ELR (cell line): ENCODE results near the gene GPRIN3.
"Not testable (repeated sequence)": the region's sequence is repeated elsewhere in the genome, so short reads cannot be mapped to it uniquely, and the experiment has no call there.

Experiments used
- DNase-seq: peaks from one replicate; pipeline ENCODE4 v3.0.0-alpha.2; 2015; ENCODE audit warnings: low read depth

GPRIN3 gene

GRCh38 chr4:89312066-89312465, 4.5 kb upstream of the GPRIN3 start:
- DNase-seq: no peak

DNA sequence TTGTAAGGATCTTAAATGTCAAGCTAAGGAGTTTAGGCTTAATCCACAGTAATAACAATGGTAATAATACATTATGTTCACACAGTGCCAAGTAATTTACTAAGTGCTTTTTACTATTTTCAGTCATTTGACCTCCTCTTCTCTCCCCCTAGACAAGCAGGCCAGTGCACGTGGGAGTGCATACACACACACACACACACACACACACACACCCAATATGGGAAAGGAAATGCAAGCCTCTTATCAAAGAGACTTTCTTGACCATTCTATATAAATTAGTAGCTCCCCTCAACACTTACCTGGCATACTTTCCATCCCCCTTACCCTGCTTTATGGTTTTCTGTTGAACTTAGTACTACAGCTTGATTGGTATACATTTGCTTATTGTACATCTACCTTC, 3.8 kb upstream of the GPRIN3 start:
- DNase-seq: no peak

GRCh38 chr4:89309154-89309553, 1.6 kb upstream of the GPRIN3 start:
- DNase-seq: not testable (repeated sequence)

- no peak for DNase-seq
These were observed 531 bp upstream of the GPRIN3 start for GRCh38 chr4:89308161-89308500.

- DNase-seq: no peak
These were observed 488 bp downstream of the GPRIN3 start for GRCh38 chr4:89307178-89307445.

- no peak for DNase-seq
These were observed 968 bp downstream of the GPRIN3 start for GRCh38 chr4:89306486-89307177.

DNA sequence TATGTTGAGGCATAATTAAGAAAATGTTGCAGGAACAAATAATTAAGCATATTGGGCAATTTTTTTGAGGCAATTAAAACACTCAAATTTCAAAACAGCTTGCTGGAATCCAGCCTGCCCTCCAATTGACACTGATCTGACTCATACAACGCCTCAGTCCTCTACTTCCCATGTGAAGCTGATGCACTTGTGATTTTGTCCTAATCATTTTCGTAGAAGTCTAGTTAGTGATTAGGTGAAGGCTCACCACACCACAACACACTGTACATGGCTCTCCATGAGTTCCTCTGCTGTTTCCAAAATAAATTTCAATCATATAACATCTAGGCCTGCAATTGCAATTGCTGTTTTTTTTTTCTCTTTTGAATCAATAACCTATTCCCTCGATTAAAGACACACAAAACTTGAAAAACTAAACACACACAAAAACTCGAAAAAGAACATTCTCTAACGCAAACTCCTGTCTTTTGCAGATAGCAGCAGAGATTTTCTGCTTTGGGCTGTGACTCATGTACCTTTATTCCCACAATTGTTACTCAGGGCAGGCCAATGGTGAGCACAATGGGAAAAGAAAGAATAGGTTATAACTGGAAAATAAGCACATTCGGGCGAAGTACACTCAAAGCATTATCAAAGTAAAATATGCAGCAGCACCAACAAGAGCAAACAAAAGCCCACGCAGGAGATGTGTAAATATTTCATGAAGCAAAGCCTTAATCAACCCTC, 1.7 kb downstream of the GPRIN3 start:
- DNase-seq: no peak

- DNase-seq: no peak
These were observed 2.6 kb downstream of the GPRIN3 start for GRCh38 chr4:89305028-89305427.

DNA sequence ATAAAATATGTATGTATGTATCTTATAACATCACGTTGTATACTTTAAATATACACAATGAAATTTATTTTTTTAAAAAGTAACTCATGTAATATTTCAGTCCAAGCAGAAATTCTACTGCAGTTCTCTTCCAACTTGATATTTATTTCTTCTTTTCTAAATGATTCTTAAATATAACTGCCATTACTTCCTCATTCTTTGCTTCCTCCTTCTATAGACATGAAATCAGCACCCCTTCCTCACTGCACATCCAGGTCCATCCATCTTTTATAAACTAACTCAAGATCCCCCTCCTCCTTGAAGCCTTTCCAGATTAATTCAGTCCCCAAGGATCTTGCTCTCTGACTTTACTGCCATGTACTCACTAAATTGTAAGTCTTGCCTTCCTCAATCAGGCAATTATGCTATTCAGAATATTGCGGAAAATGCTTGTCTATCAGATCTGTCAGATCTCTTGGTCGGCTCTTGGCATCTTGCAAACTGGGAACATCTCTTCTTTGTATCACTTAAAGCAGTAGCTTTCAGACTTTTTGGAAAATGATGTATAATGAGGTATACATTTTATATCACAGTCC, 3.7 kb downstream of the GPRIN3 start:
- DNase-seq: no peak

GRCh38 chr4:89303177-89303576, 4.4 kb downstream of the GPRIN3 start:
- no peak for DNase-seq

- DNase-seq: no peak
These were observed 5.7 kb downstream of the GPRIN3 start for GRCh38 chr4:89301902-89302301.

DNA sequence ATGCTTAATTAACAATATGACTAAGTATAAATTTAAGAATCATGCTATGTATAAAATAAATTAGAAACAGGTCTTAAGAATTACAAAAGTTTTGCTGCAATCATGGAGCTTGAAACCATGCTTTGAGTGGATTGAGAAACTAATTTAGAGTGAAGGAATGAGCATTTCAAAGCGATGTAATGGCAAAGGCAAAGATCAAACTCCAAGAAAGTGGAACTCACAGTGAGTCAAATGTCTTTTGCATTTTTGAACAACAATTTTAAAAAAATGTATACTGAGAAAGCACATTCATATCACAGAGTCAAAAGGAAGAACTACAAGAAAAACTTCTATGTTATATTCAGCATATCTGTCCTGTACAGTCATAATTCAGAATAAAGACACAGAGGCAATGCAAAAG, 6.6 kb downstream of the GPRIN3 start:
- no peak for DNase-seq

GRCh38 chr4:89300499-89300898, 7.1 kb downstream of the GPRIN3 start:
- no peak for DNase-seq

GRCh38 chr4:89300060-89300459, 7.5 kb downstream of the GPRIN3 start:
- DNase-seq: no peak

DNA sequence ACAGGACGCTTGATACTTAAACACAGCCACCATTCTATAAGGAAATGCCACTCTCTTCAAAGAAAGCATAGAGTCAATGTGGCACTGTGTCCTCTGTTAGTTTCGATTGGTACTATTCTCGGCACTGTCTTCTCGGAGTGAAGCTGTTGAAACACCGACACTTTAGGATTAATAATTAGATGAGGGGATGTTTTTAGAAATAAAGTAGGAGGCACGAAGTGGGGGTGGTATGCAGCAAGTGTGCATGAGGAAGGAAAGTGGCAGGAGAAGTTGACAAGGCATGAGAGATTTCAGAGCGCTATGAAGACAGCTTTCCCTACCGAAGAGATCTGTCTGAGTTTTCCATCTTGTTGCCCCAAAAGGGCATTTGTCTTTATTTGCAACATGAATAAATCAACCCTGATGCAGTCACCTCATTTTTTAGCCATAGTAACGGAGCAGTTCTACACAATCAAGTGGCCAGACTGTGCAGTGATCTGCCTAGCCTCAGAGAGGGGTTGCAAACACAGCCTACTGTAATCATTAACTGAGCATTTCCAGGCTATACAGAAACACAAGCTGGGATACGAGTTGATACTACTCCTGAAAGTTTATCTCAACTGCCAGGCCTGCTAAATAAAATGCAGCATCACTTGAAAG, 8.3 kb downstream of the GPRIN3 start:
- DNase-seq: no peak

GRCh38 chr4:89298788-89299152, 8.8 kb downstream of the GPRIN3 start:
- DNase-seq: peak; percentile 10

- no peak for DNase-seq
These were observed 9.4 kb downstream of the GPRIN3 start for GRCh38 chr4:89298155-89298554.

DNA sequence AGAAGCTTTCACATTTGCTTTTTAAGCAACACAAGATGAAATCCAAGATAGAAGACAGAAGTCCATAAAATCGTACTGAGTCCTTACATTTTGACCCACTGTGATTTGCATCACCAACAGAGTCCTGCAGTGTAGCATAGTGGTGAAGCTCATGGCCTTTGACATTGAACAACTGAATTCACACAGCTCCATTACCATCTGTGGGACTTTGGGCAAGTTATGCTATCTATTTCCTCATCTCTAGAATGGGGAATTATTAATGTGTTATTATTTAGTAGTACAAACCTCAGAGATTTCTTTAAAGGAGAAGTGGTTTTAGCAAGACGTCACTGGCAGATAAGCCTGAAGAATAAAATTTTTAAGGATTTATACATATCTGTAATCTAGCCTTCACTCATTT, 10.7 kb downstream of the GPRIN3 start:
- no peak for DNase-seq

- DNase-seq: no peak
These were observed 11.2 kb downstream of the GPRIN3 start for GRCh38 chr4:89296399-89296798.

GRCh38 chr4:89295415-89295927, 12.1 kb downstream of the GPRIN3 start:
- DNase-seq: no peak

DNA sequence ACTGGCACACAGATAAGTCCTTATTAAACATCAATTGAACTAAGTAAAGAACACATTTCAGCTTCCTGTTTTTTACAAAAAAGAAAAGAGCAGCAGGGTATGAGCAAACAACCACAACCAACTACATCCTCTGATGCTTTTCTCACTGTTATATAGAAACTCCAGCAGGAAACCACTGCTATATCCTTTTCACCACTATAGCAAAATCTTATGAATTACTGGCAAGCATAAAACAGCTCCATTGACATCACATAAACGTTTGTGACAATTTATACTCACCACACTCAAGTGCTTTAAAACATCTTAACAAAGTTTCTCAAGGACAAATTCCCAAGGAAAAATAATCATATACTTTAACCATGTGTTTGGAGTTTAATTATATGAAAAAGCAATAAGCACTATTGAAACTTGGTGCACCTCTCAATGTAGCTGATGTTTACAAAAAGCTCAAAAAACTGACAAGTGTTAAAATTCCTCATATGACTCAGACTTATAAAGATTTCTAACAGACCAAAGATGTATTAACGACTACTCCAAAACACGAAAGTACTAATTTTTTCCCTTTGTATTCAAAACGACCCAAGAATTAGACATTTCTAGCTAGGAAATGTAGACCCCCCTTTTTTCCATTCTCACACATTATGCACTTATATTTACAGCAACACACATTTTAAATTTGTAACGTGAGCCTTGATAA, 12.9 kb downstream of the GPRIN3 start:
- no peak for DNase-seq

- no peak for DNase-seq
These were observed 14.3 kb downstream of the GPRIN3 start for GRCh38 chr4:89293299-89293698.
